ENCODE results near the gene ERI3. TPM values are rescaled to one million over a fixed set of nuclear protein-coding genes. Genes with fewer than 3 reads are reported as not detected.
"Not testable (repeated sequence)": the region's sequence is repeated elsewhere in the genome, so short reads cannot be mapped to it uniquely, and the experiment has no call there.

The ERI3 gene
- total and polyA plus RNA-seq, 2 donors (not counting 3 experiments of a cell fraction or from before 2014, with no cell fraction given), result 45.3 to 94.0 TPM

DNA sequence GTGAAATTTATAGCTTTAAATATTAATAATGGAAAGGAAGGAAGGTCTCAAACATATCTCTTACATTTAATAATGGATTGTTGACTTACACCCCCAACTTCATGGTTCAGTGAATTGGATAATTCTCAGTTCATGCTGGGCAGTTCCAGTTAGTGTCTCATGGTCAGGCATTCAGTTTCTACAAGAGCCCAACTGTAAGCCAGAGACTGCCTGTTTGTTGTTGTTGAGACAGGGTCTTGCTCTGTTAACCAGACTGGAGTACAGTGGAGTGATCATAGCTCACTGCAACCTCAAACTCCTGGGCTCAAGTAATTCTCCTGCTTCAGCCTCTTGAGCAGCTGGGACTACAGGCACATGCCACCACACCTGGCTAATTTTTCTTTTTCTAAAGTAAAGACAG lies 146.8 kb downstream of the ERI3 start:
- ChIA-PET CTCF (no interaction called here), POLR2A (no interaction called here)
- BruUV-seq (replicated peaks), result no TSS peak
- Histone ChIP-seq H3K36me3 (ENCODE audit: control insufficient read depth in 2 of 2, extremely low read depth in 1 of 2, insufficient read depth in 2 of 2, low read length in 2 of 2) (no peaks in the 10 kb centered on the region), H4K20me1 (replicated peaks; ENCODE audit: control insufficient read depth, extremely low read depth, insufficient read depth, low read length) (no peaks in the 10 kb centered on the region), H3K4me2 (ENCODE audit: insufficient read depth, low read length) (no peak overlapping the region), H3K4me3 (replicated peaks in 1 of 3; ENCODE audit: insufficient read depth in 1 of 3, low read depth in 1 of 3, low read length in 3 of 3) (no peak overlapping the region), H3K9me1 (replicated peaks; ENCODE audit: control insufficient read depth, extremely low read depth, insufficient read depth, low read length) (no peaks in the 10 kb centered on the region), H3K9ac (replicated peaks; ENCODE audit: extremely low read depth, insufficient read depth, low read length) (no peak overlapping the region), H3K79me2 (ENCODE audit: control insufficient read depth, insufficient read depth, low read length) (no peaks in the 10 kb centered on the region), H2AFZ (ENCODE audit: low read depth, low read length) (no peak overlapping the region), H3K27ac (ENCODE audit: insufficient read depth, low read depth, low read length) (no peak overlapping the region), H3K9me3 (replicated peaks; ENCODE audit: control insufficient read depth, insufficient read depth, low read length) (no peaks in the 10 kb centered on the region), H3K27me3 (ENCODE audit: control insufficient read depth in 2 of 2, insufficient read depth in 2 of 2, low read length in 2 of 2) (no peaks in the 10 kb centered on the region), H3K4me1 (ENCODE audit: control insufficient read depth, extremely low read depth, insufficient read depth, low read length) (peaks cover 6% of the 10 kb centered on the region)
- FAIRE-seq, result no peak
- no peak for TF ChIP-seq JUN (IDR thresholded peaks at IDR 0.05; ENCODE audit: borderline replicate concordance, insufficient read depth, insufficient read length, low read depth)
- no peak for TF ChIP-seq FOS (IDR thresholded peaks at IDR 0.05; ENCODE audit: borderline replicate concordance, insufficient read depth, low read length)
- dilution Hi-C loops (cut with MboI; ENCODE audit: extremely low pct_ligation_motif_present, low sequenced_read_pairs), result no loop called here
- intact Hi-C loops (cut with micrococcal nuclease), result no loop called here
- DNase-seq (ENCODE audit: low read depth, low spot score), result no peak

DNA sequence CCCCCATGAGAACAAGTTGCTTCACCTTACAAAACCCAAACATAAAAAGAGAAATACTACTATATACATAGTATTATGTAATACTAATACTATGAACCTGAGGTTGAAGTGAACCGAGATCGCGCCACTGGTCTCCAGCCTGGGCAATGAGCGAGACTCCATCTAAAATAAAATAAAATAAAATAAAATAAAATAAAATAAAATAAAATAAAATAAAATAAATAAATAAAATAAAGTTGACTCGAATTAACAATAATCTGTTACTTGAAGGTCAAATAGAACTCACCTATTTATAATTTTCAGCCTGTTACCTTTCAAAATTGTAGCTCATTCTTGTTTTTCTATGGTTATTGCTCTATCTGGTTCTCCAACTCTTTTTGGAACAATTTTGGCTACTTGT lies 148.5 kb downstream of the ERI3 start:
- BruUV-seq (replicated peaks); FAIRE-seq; H3K4me1 ChIP-seq (ENCODE audit: control insufficient read depth, extremely low read depth, insufficient read depth, low read length); dilution Hi-C loops (cut with MboI; ENCODE audit: extremely low pct_ligation_motif_present, low sequenced_read_pairs); H3K4me3 ChIP-seq (replicated peaks in 1 of 3; ENCODE audit: insufficient read depth in 1 of 3, low read depth in 1 of 3, low read length in 3 of 3); H3K27me3 ChIP-seq (ENCODE audit: control insufficient read depth in 2 of 2, insufficient read depth in 2 of 2, low read length in 2 of 2); H3K79me2 ChIP-seq (ENCODE audit: control insufficient read depth, insufficient read depth, low read length); H3K9me3 ChIP-seq (replicated peaks; ENCODE audit: control insufficient read depth, insufficient read depth, low read length); H4K20me1 ChIP-seq (replicated peaks; ENCODE audit: control insufficient read depth, extremely low read depth, insufficient read depth, low read length); CTCF ChIA-PET; DNase-seq (ENCODE audit: low read depth, low spot score); H3K27ac ChIP-seq (ENCODE audit: insufficient read depth, low read depth, low read length); POLR2A ChIA-PET; H3K9me1 ChIP-seq (replicated peaks; ENCODE audit: control insufficient read depth, extremely low read depth, insufficient read depth, low read length); H2AFZ ChIP-seq (ENCODE audit: low read depth, low read length); H3K4me2 ChIP-seq (ENCODE audit: insufficient read depth, low read length); intact Hi-C loops (cut with micrococcal nuclease); H3K9ac ChIP-seq (replicated peaks; ENCODE audit: extremely low read depth, insufficient read depth, low read length); H3K36me3 ChIP-seq (ENCODE audit: control insufficient read depth in 2 of 2, extremely low read depth in 1 of 2, insufficient read depth in 2 of 2, low read length in 2 of 2): not testable (repeated sequence)

All from endothelial cell of umbilical vein (primary cell).